OCI-LY1 (cell line): Measurements from ENCODE around the gene TRPM6.

Experiments used
- H2AFZ ChIP-seq: fragments of 200-600 bp; sonication (generic), shearing (Covaris generic); 2 replicates; pipeline ENCODE4 v1.6.0; 2014; ENCODE audit warnings: antibody characterized with exemption, mild to moderate bottlenecking, low read length
- H3F3A ChIP-seq: fragments of 200-600 bp; sonication (generic), shearing (Covaris generic); 2 replicates; pipeline ENCODE4 v1.6.0; 2014; ENCODE audit warnings: mild to moderate bottlenecking, antibody characterized with exemption, low read length, moderate library complexity; ENCODE audit not compliant: insufficient read depth
- H3K27ac ChIP-seq: fragments of 200-600 bp; sonication (generic); 2 replicates; pipeline ENCODE4 v1.5.1; 2014; ENCODE audit warnings: low read length, mixed run types, mild to moderate bottlenecking, low read depth; ENCODE audit not compliant: poor library complexity, severe bottlenecking
- H3K27me3 ChIP-seq: fragments of 200-600 bp; sonication (generic); 2 replicates; pipeline ENCODE4 v1.6.0; 2014; ENCODE audit warnings: antibody characterized with exemption, mild to moderate bottlenecking, low read length, moderate library complexity; ENCODE audit not compliant: insufficient read depth
- H3K36me3 ChIP-seq: fragments of 200-600 bp; sonication (generic); 2 replicates; pipeline ENCODE4 v1.6.1; 2014; ENCODE audit warnings: mild to moderate bottlenecking, antibody characterized with exemption, low read length, moderate library complexity, mixed read lengths; ENCODE audit not compliant: insufficient read depth
- H3K4me1 ChIP-seq: fragments of 200-600 bp; sonication (generic); 2 replicates; pipeline ENCODE4 v1.5.1; 2014; ENCODE audit warnings: mild to moderate bottlenecking, low read length, moderate library complexity; ENCODE audit not compliant: insufficient read depth, severe bottlenecking
- H3K4me2 ChIP-seq: fragments of 200-600 bp; sonication (generic), shearing (Covaris generic); 2 replicates; pipeline ENCODE4 v1.6.1; 2014; ENCODE audit warnings: low read length
- H3K4me3 ChIP-seq: fragments of 200-600 bp; sonication (generic); 2 replicates; pipeline ENCODE4 v1.5.1; 2014; ENCODE audit warnings: low read length, low read depth, mild to moderate bottlenecking, mixed read lengths; ENCODE audit not compliant: poor library complexity, severe bottlenecking
- H3K79me2 ChIP-seq: fragments of 200-600 bp; shearing (Covaris generic); 2 replicates; pipeline ENCODE4 v1.6.1; 2016; ENCODE audit warnings: mixed run types, low read length, mixed read lengths; ENCODE audit not compliant: insufficient read depth
- H3K9ac ChIP-seq: fragments of 200-600 bp; sonication (generic), shearing (Covaris generic); 2 replicates; pipeline ENCODE4 v1.6.1; 2014; ENCODE audit warnings: mild to moderate bottlenecking, low read length, mixed read lengths
- H3K9me2 ChIP-seq: fragments of 200-600 bp; sonication (generic), shearing (Covaris generic); 2 replicates; pipeline ENCODE4 v1.6.1; 2014; ENCODE audit warnings: low read depth, mild to moderate bottlenecking, low read length, mixed read lengths
- H3K9me3 ChIP-seq: fragments of 200-600 bp; shearing (Covaris generic); 2 replicates; pipeline ENCODE4 v1.6.1; 2014; ENCODE audit warnings: low read length, mixed read lengths
- H4K20me1 ChIP-seq: fragments of 200-600 bp; sonication (generic), shearing (Covaris generic); 2 replicates; pipeline ENCODE4 v1.6.0; 2016; ENCODE audit warnings: mild to moderate bottlenecking, low read length; ENCODE audit not compliant: insufficient read depth
- EZH2 ChIP-seq: fragments of 200-600 bp; sonication (generic), shearing (Covaris generic); IDR thresholded peaks from 2 replicates; pipeline ENCODE4 v1.8.0; 2017; ENCODE audit warnings: borderline replicate concordance, mixed run types, mild to moderate bottlenecking, antibody characterized with exemption, low read length, moderate library complexity, mixed read lengths
- TF ChIP-seq, protein P1 (sequence below): fragments of 200-600 bp; sonication (generic), shearing (Covaris generic); IDR thresholded peaks from 2 replicates; pipeline ENCODE4 v1.5.1; 2017; ENCODE audit warnings: mild to moderate bottlenecking, antibody characterized with exemption, low read length, moderate library complexity, mixed read lengths

The TRPM6 gene

GRCh38 chr9:74817816-74818215 lies 69.9 kb downstream of the TRPM6 start:
- Histone ChIP-seq H3K9me2 (no peaks in the 10 kb centered on the region), H3K4me1 (no peaks in the 10 kb centered on the region), H3K9ac (no peak overlapping the region), H3K4me3 (no peak overlapping the region), H3K9me3 (no peaks in the 10 kb centered on the region), H4K20me1 (no peaks in the 10 kb centered on the region), H3K4me2 (no peak overlapping the region), H3K36me3 (no peaks in the 10 kb centered on the region), H3F3A (no peaks in the 10 kb centered on the region), H2AFZ (no peak overlapping the region), H3K79me2 (no peaks in the 10 kb centered on the region), H3K27ac (no peak overlapping the region), H3K27me3 (no peaks in the 10 kb centered on the region)
- TF ChIP-seq EZH2, result no peak
- TF ChIP-seq, protein P1, sequence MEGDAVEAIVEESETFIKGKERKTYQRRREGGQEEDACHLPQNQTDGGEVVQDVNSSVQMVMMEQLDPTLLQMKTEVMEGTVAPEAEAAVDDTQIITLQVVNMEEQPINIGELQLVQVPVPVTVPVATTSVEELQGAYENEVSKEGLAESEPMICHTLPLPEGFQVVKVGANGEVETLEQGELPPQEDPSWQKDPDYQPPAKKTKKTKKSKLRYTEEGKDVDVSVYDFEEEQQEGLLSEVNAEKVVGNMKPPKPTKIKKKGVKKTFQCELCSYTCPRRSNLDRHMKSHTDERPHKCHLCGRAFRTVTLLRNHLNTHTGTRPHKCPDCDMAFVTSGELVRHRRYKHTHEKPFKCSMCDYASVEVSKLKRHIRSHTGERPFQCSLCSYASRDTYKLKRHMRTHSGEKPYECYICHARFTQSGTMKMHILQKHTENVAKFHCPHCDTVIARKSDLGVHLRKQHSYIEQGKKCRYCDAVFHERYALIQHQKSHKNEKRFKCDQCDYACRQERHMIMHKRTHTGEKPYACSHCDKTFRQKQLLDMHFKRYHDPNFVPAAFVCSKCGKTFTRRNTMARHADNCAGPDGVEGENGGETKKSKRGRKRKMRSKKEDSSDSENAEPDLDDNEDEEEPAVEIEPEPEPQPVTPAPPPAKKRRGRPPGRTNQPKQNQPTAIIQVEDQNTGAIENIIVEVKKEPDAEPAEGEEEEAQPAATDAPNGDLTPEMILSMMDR, result no peak

- no peaks in the 10 kb centered on the region for H3K9me2 ChIP-seq
- H3K9ac ChIP-seq, result no peak overlapping the region
- H3K4me1 ChIP-seq, result no peaks in the 10 kb centered on the region
- no peak overlapping the region for H3K4me2 ChIP-seq
- no peaks in the 10 kb centered on the region for H3K27me3 ChIP-seq
- no peak overlapping the region for H3K27ac ChIP-seq
- no peaks in the 10 kb centered on the region for H3K79me2 ChIP-seq
- no peaks in the 10 kb centered on the region for H3K36me3 ChIP-seq
- H2AFZ ChIP-seq, result no peak overlapping the region
- H4K20me1 ChIP-seq, result no peaks in the 10 kb centered on the region
- no peak for TF ChIP-seq EZH2
- TF ChIP-seq, protein P1, result no peak
- no peak overlapping the region for H3K4me3 ChIP-seq
- H3F3A ChIP-seq, result no peaks in the 10 kb centered on the region
- no peaks in the 10 kb centered on the region for H3K9me3 ChIP-seq
These were observed 70.4 kb downstream of the TRPM6 start for GRCh38 chr9:74817281-74817810.

GRCh38 chr9:74810200-74810599 lies 77.5 kb downstream of the TRPM6 start:
- Histone ChIP-seq H3K4me2 (no peak overlapping the region), H3K36me3 (no peaks in the 10 kb centered on the region), H3K27me3 (no peaks in the 10 kb centered on the region), H3K9ac (no peak overlapping the region), H3K9me2 (no peaks in the 10 kb centered on the region), H3K9me3 (no peaks in the 10 kb centered on the region), H3K79me2 (no peaks in the 10 kb centered on the region), H4K20me1 (no peaks in the 10 kb centered on the region), H3F3A (no peaks in the 10 kb centered on the region), H3K4me1 (no peaks in the 10 kb centered on the region), H3K4me3 (no peak overlapping the region), H3K27ac (no peak overlapping the region), H2AFZ (no peak overlapping the region)
- TF ChIP-seq EZH2, result no peak
- TF ChIP-seq, protein P1, result no peak
